Activated gamma-delta T cell treated with anti-CD3 and anti-CD28 coated beads, Interleukin-2, amount 50 U/mL, for 16 hours (primary cell): Measurements from ENCODE around the gene HPX.

Source experiments
- DNase-seq: peaks from one replicate; pipeline ENCODE4 v3.0.0-alpha.2; 2020; ENCODE audit warnings: low read depth

The HPX gene

GRCh38 chr11:6390718-6391469 is 49.9 kb downstream of the HPX start:
- DNase-seq: no peak

DNA sequence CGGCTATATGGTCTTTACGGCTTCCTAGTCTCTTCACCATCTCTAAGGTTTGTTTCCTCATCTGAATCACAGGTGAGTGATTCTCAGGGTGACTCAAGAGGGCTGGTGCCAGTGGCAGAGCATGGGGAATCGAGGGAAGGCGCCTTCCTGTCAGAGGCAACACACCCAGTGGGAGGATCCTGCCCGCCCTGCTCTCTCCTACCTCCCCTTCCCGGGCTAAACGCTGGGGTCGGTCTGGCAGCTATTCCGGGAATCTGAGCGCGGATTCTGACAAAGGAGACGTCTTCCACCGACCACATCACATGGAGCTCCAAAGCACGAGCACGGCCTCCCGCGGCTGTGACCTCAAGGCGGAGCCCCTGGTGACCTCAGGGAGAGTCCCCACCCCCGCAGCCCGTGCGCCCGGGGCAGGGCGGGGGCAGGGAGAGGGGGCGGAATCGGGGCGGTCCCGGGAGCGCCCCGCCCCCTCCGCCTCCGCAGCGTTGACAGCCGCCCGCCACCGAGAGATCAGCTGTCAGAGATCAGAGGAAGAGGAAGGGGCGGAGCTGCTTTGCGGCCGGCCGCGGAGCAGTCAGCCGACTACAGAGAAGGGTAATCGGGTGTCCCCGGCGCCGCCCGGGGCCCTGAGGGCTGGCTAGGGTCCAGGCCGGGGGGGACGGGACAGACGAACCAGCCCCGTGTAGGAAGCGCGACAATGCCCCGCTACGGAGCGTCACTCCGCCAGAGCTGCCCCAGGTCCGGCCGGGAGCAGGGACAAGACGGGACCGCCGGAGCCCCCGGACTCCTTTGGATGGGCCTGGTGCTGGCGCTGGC is 50.7 kb downstream of the HPX start, which contains the start of gene SMPD1:
TSS of gene SMPD1 (plus strand) at position 570 of the 813 bp plus-strand sequence. CDS start at position 695, 125 bp downstream.
- peak; percentile 91 for DNase-seq

DNA sequence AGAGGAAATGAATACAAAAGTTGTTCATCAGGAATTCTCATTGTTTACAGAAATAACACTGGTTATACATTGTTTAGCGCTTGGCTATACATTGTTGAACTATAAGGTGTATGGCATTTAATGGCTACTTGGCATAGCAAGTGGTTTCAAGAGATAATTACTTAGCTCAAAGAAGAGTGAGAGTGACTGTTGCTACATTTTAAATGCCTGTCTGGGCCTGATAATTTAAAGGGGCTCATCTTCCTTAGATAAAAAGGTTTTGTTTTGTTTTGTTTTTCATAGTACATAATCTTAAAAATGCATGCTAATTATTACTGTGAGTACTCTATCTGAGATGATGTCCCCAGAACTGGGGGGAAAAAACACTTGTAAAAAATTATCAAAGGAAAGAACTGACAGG is 52.0 kb downstream of the HPX start:
- DNase-seq: no peak

DNA sequence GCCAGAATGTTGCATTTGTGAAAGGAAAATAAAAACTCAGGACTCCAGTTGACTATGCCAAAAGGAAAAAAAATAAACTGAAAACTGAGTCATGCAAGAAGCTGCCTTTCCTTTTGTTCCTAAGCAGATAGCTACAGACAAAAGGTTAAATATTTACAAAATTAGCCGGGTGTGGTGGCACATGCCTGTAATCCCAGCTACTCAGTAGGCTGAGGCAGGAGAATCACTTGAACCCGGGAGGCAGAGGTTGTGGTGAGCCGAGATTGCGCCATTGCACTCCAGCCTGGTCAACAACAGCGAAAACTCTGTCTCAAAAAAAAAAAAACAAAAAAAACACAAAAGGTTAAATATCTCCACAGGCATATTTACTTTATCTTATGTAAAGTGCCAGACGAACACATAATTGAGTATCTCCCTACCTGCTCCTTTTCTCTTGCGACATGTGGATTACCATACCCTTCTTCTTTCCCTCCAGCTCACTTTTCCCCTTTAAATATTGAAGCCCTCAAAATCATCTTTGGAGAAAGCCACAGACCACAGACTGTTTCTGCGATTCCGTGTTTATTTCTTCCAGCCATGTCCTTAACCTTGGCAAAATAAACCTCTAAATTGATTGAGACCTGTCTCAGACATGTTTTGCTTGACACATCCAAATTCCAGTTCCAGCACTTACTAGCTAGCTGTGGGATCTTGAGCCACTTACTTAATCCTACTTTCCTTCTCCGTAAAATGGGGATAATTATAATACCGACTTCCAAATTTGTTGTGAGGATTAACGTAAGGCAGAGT is 52.8 kb downstream of the HPX start:
- DNase-seq: no peak

DNA sequence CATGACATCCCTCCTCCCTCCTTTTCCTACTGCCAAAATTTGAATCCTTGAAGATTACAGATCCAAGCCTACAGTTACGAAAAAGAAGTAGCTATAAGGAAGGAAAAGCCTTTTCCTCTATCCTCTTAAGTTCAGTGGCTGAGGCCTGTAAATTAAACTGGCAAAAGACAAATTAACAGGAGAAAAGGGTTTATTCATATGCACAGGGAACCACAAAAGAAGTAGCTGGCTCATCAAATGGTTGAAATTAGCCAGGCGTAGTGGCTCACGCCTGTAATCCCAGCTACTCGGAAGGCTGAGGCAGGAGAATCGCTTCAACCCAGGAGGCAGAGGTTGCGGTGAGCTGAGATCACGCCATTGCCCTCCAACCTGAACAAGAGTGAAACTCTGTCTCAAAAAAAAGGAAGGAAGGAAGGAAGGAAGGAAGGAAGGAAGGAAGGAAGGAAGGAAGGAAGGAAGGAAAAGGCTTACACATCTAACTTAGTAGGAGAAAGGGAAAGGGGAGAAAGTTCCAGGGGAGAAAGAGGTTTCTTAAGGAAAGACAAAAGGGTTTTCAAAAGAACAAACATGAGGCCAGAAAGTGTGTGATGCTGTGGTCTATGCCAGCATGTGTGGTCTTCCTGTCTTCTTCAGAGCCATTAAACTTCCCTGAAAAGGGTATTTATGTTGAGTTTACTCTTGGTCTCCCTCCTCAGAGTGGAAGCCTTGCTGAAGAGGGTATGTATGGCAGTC is 55.6 kb downstream of the HPX start:
- no peak for DNase-seq
